GM10248 (cell line): ENCODE measurements around the gene FJX1.
"Not testable (repeated sequence)": the region's sequence is repeated elsewhere in the genome, so short reads cannot be mapped to it uniquely, and the experiment has no call there.

ENCODE experiments used
- CTCF ChIA-PET: fragments of 300-600 bp; sonication (Branson Sonifier 250); formaldehyde crosslinking; extraction: SDS; loops from one replicate; lab custom pipeline; 2021; ENCODE audit warnings: antibody characterized with exemption; lab: Yijun Ruan, JAX
- POLR2A ChIA-PET: fragments of 350-650 bp; sonication (Branson Sonifier 250); formaldehyde crosslinking; extraction: SDS; loops from one replicate; lab custom pipeline; 2020; ENCODE audit warnings: antibody characterized with exemption; lab: Yijun Ruan, JAX
- DNase-seq: peaks from one replicate; pipeline ENCODE4 v3.0.0; 2012; ENCODE audit errors: extremely low spot score
- CTCF ChIP-seq: IDR thresholded peaks from 2 replicates; pipeline ENCODE4 v1.5.1; 2012; ENCODE audit warnings: mild to moderate bottlenecking, low read depth; ENCODE audit errors: extremely low read depth, missing control alignments, control extremely low read depth

FJX1 gene

GRCh38 chr11:35667257-35667656 is 49.0 kb downstream of the FJX1 start:
- TF ChIP-seq CTCF = no peak
- POLR2A ChIA-PET = no interaction called here
- CTCF ChIA-PET = interaction anchor here (1.2 to 2.1 kb wide), 2 partner anchors 155 to 1079 kb away, joined by 3 to 5 read pairs; no protein-coding TSS in a partner anchor
- DNase-seq = no peak

- POLR2A ChIA-PET, DNase-seq: not testable (repeated sequence)
- CTCF ChIA-PET = interaction anchor here (1.2 to 2.1 kb wide), 2 partner anchors 154 to 1078 kb away, joined by 3 to 5 read pairs; no protein-coding TSS in a partner anchor
Measured at GRCh38 chr11:35668350-35668749, 50.1 kb downstream of the FJX1 start.
